ENCODE measurements around the gene ARHGAP44.

Gene ARHGAP44

DNA sequence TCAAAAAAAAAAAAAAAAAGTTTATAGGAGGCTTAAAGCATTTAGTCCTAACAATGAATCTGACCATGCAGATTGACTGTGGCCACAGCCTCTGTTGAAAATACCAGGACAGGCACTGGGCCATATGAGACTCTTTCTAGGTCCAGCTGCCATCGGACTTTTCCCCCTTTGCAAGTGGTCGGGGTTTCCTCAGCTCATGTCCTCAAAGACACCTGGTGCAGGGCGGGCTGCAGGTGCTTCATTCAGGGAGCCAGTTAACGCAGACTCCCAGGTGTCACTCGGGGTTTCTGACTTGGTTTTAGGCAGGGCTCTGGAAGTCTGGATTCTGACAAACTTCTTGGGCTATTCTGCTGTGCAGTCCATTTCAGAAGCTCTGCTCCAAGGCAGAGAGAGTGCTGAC is 207.6 kb downstream of the ARHGAP44 start:
- DNase-seq: no peak

DNA sequence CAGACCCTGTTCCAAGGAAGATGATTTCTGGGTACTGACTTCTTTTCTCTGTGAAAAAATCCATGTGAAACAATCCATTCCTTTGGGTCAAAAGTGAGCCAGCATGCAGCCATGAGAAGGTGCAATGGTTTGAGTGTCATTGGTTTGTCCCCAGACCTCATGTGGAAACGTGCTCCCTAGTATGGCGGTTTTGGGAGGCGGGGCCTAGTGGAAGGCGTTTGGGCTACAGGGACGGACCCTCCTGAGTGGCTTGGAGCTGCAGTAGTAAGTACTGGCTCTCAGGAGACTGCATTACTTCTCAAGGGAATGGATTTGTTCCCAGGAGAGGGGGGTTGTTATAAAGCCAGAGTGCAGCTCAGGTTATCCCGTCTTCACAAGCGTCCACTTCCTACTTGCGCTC is 209.2 kb downstream of the ARHGAP44 start:
- DNase-seq: no peak

DNA sequence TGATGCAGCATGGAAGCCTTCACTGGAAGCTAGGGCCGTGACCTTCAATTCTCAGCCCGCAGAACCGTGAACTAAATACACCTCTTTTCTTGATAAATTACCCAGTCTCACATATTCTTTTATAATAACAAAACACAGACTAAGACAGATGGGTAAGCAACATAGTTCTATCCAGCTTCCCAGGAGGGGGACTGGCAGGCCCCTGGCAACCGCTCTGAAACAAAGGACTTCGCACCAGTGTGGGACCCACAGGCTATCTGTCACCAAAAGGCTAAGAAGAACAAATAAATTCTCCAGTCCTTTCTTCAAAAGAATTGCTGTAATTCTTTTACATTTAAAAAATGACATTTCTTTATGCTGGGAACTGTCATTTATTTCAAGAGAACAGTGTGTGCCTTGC is 209.6 kb downstream of the ARHGAP44 start:
- no peak for DNase-seq

DNA sequence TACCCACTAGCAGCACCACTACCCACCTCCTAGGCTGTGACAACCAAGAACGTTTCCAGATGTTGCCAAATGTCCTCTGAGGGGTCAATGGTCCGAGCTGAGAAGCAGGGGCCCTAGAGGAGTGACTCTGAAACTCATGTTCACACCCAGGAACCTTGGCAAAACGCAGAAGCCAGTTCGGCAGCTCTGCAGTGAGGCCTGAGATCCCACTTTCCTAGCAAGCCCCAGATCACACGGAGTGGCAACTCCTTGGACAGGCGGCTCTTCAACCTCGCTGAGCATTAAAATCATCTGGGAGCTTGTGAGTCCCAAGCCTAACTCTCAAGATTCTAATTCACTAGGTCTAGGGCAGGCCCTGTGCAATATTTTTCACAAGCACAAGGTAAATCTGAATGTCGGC is 211.3 kb downstream of the ARHGAP44 start:
- no peak for DNase-seq

DNA sequence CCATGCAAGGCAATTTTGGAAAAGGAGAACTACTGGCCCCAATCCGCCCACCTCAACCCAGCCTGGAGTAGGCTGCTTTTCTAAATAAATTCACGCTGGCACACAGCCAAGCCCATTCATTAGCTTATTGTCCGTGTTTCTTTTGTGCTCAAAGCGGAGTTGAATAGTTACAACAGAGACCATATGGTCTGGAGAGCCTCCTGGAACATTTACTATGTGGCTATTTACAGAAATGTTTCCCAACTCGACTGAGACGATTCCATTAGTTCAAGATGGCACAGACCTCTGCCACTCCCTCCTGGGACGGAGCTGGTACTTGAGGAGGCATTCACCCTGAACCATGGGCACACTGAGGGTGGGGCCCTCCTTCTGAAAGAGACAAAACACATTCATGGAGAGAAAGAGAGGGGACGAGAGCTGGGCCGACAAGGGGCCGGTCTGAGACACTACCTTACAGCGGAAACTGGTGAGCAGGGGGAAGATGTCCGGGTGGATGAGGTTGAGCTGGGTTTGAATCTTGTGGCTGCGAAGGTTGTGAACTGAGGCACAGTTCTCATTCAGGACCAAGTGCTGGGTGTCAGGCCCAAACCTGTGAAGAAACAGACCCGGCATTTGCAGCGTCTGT is 212.8 kb downstream of the ARHGAP44 start:
- DNase-seq: no peak

DNA sequence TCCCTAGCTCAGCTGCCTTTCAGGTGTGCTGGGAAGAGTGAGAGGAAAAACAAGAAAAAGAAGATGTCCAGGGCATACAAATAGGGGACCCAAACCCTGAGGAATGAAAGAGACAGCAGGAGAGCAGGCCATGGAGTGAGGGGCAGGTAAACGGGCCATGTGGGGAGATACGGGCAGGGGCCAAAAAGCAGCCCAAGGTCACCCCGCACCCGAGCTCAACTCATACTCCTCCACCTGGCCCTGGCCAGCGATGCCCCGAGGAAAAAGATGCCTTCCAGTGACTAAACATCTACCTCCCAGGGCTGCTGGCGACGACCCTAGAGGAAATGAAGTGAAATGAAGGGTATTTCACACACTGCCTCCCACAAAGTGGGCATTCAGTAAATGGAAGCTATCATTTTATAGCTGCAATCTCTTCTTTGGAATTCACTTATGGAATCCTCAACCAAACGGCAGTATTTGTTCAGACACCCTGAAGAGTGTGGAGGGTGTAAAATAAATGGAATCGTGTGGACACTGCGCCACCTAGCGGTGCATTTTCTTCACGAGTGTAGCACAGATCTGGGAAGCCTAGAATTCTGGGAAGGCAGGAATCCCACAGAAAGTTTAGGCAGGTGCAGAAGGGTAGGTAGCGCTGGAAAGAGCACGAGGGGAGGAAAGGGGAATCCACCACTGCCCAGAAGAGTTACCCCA is 213.6 kb downstream of the ARHGAP44 start:
- peak in 1 of 4 experiments; percentile 13 for DNase-seq

DNA sequence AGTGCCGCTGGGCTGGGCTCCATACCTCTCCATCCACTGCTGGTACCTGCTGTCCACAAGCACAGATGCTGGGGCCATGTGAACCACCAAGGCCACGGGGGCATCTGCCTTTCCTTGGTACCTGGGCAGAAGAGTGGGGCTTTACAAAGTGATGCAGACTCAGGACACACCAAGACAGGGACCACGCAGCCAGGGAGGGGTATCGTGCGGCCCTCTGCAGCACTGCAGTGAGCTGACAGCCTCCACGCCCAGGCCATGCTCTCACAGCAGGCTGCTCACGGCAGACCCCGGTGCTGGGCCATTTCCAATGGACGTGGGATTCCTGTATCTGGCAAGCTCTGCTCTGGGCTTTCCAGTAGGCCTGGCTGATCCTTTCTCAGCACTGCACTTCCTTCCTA is 214.2 kb downstream of the ARHGAP44 start:
- no peak for DNase-seq

DNA sequence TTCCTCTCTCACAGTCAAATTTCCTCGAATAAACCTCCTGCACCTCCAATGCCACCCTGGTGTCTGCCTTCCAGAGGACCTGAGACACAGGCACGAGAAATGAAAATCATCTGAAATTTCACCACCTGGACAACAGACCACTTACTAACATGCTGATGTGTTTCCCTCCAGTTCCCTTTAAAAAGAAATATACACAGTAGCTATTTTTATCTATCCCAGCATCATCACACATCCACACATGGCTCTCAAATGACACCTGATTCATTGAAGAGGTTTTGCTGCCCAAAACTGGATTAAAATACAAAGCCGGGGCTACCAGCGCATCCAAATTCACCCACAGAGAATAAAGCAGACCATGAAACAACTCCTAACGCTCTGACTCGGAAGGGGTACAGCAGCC is 214.6 kb downstream of the ARHGAP44 start:
- DNase-seq: no peak

DNA sequence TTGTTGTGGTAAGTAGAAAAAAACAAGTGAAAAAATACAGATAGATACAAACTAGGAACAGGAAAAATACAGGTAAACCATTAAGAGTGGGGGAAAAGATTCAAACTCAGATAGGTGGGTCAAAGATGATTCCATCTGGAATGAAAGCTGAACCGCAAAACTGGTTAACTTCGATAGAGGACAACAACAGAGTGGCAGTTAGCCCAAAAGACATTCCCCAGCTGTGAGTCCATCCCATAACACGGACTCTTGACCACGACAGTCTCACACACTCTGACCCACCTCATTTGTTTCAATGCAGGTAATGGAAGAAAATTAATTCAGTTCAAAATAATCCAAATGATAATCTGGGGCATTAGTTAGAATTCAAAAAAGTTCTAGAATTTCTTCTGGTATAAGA is 215.0 kb downstream of the ARHGAP44 start:
- no peak for DNase-seq

DNA sequence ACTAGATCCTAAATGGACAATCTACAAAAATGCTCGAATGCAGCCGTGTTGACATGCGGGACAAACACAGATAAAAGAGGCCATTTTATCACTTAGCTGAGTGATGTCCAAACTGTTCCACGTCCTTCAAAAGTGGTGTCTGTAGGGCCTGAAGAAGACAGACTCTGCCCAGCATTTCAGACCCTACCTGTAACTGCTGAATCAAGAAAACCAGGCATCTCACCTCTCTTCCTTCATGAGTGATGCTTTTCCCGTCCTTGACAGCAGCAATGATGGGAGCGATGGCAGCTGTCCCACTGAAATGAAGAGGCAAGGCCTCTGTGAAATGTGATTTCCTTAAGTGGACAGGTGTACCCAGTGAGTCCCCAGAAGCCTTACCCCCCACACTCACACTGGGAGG is 216.2 kb downstream of the ARHGAP44 start:
- DNase-seq: no peak

DNA sequence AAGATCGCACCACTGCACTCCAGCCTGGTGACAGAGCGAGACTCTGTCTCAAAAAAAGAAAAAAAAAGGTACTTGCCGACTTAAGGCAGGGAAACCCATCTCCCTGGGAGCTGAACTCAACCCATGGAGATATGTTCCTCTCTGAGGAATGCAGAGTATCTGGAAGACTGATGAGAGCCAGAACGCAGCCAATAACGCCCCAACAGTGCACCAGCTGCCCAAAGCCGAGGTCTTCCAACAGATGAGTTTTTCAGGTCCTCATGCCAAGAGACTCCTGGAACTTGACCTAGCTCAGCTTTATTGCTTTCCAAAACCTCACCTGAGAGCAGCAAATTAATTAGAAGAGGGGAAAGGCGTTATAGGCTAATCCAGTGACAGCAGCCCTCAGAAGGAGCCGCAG is 219.2 kb downstream of the ARHGAP44 start:
- no peak for DNase-seq

DNA sequence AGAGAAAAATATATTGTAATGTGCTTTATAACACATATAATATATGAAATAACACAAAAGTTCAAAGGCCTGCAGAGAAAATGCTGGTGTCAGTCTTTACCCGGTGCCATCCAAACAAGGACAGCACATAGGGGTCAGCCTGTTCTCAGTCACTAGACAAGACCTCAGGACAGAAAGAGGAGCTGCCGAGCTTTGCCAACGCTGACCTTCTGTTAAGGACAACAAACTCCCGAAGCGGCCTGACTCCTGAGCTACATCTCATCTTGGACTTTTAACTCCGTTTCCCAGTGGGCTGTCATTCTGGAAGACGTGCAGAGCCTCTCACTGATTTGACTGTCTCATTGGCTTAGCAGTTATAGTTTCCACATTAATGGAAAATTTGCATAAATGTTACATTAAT is 221.7 kb downstream of the ARHGAP44 start:
- no peak for DNase-seq

DNA sequence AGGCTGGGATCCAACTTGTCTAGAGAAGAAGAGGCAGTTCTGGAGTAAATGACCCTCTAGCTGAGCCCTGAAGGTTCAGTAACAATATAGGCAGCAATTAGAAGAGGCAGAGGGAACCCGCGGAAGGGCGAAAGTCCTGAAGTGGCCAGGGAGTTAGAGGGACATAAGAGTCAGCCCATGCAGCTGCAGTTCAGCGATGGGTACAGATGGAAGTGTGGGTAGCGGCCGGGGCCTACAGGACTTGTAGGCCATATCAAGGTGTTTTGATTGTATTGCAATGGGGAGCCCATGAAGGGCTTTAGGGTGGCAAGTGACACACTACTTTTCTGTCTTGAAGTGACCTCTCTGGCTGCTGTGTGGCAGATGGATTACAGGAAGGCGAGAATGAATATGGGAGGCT is 225.5 kb downstream of the ARHGAP44 start:
- DNase-seq: no peak

DNA sequence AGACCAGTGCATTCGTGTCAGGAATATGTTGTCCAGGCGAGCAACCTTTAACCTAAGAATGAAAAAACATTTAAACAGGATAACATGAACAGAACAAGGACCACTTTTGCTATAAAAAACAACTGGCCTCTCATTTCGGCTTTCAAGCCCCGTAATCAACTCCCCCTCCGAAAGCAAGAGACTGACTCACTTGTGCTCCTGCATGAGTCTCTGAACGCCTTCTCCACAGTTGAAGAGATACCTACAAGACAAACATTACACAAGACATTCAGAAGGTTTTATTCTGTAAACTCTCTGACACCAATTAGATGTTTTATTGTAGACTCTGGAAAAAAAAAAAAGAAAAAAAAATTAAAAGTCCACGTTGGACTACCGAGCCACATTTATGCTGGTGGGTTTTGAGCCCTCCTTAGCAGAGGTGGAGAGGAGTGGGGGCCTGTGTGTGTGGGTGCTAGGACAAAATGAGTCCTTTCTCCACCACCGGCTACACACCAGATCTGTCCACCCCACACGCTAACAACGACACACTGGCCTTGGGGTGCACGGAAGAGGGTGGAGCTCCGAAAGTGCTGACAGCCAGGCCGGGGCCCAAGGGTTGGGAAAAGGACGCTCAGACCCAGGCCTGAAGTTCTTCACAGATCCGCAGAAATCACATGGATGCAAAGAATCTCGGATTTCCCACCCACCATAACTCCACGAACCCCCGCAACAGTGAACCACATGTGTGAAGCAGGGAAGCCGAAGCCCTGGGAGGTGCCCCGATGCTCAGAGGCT is 227.8 kb downstream of the ARHGAP44 start:
- peak in 1 of 4 experiments; percentile 29 for DNase-seq

DNA sequence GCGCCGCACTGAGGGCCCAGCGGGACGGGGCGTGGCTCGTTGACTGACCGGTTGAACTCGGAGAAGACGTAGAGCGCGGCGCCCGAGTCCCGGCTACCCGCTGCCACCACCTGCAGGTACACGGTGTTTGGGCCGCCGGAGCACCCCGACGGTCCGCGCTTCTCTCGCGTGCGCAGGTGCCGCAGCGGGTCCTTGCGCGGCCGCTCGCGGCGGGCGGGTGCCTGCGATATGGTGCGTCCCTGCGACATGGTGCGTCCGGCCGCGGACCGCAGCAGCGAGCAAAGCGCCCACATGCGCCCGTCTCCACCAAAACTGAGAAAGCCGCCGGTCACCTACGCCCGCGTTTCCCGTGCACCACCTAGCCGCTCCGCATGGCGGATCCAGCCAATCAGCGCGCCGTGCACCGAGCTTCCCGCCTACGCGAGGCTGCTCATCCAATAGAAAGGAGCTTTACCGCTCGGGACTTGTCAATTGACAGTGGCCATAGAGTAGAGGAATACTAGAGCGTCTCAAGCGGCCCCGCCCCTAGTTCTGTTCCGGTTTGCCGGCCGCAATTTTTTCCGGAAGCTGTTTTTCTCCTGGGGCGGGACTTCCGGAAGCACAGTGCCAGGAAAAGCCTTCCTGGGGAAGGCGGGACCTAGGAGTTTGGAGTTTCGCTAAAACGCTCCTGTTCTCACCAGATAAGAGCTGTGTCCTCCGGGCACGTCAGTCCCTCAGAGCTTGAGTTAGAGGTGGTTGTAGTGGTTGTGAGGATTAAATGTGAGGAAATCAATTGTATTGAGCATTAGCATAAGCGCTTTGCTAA is 228.6 kb downstream of the ARHGAP44 start, which contains the start of gene ELAC2:
ELAC2 (minus strand) TSS at position 373 of the 805 bp plus-strand sequence; CDS start at position 293, 80 bp downstream.
- DNase-seq: peak; percentile 90 to 96 (median 90)

DNA sequence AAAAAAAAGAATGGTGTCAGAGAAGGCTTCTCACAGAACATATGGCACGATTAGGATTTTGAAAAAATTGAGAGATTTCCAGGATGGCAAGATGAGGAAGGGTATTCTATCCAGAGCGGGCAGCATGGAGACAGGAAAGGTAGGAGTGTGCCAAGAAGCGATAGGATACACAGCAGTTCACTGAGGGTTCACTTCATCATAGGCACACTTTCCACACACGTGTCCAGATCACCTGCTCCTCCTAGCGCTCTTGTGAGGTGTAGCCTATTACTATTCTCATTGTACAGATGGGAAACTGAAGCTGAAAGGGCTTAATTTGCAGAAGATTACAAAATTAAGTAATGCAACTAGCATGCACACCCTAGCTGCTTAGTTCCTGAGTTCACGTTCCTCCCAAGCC is 234.7 kb downstream of the ARHGAP44 start:
- no peak for DNase-seq

DNA sequence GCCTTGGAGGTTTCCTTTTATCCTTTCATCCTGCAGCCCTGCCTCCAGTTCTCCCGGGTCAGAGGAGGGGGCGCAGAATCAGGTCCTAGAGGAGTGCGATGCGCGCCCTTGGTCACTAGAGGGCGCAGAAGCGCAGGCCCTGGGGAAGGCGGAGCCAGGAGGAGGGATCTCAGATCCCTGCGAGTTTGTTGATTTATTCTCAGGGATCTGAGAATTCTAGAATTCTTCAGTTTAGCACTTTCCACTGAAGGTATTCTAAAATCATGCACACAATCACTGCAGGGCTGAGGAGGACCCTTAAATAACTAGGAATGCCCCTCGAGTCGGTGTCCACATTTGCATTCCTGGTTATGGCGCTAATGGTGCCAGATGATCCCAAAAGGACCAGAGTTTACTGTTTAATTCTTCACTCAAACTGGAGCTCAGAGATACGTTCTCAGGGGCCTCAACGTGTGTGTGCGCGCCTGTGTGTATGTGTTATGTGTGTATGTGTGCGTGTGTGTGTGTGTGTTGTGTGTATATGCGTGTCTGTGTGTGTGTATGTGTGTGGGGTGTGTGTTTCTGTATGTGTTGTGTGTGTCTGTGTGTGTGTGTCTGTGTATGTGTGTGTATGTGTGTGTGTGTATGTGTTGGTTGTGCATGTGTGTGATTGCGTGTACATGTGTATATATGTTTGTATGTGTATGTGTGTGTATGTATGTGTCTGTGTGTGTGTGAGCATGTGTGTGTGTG is 235.4 kb downstream of the ARHGAP44 start:
- peak in 3 of 4 experiments; percentile 7 to 50 (median 27) for DNase-seq

DNA sequence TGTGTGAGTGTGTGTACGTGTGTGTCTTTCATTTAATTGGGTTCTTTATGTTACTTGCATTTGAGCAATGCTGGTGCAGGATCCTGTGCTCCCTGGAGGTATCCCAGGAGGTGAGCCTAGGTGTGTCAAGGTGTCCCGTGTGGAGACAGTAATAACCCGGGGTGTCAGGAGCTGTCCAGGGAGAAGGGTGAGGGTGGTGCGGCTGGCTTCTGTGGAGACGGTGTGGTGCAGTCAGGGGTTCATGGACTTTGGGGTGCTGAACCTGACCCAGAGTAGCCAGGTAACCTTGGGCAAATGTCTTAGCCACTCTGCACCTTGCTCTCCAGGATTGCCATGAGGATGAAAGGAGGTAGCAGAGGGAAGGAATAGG is 235.9 kb downstream of the ARHGAP44 start:
- no peak for DNase-seq

DNA sequence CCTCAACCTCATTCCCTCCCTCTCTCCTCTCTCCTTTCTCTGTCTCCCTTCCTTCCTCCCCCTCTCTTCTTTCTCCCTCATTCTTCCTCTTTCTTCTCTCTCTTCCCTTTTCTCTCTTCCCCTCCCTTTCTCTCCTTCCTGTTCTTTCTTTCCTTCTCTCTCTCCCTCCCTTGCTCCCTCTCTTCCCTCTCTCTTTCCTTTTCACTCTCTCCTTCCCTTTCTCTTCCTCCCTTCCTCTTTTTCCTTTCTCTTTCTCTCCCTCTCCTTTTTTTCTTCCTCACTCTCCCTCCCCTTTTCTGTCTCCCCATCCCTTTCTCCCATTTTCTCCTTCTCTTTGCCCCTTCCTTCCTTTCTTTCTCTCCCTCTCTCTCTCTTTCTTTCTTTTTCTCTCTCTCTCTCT is 236.4 kb downstream of the ARHGAP44 start:
- no peak for DNase-seq

DNA sequence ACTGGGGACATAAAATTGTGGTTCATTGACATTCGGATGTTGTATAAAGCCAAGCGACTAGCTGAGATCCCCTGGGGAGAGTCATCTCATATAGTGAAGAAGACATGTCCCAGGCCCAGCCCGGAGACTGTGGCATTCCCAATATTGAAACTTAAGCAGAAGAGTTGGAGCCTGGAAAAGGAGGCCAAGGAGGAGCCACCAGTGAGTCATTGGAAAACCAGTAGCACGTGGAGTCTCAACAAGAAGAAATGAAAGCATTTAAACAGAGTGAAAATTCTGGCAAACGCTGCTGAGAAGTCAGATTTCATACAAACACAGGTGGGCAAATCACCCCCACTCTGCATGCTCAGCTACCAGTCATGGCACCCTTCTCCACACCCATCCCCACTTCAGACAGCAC is 237.9 kb downstream of the ARHGAP44 start:
- DNase-seq: no peak

DNA sequence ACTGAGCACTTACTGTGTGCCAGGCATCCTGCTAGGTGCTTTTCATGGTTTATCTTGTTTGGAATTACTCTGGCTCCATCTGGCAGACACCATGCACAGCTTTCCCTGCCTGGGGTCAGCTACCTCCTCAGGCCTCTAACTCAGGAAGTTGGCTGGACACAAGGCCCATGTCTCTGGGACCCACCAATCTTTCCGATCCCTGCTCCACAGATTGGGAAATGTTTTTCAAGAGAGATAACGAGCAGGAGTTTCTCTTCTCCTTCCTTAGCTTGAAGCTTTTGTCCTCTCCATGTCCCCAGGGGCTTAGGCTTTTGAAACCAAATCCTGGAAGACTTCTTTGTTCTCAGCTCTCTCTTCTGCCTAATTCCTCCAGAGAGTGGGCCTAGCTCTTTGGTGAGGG is 240.0 kb downstream of the ARHGAP44 start:
- no peak for DNase-seq

DNA sequence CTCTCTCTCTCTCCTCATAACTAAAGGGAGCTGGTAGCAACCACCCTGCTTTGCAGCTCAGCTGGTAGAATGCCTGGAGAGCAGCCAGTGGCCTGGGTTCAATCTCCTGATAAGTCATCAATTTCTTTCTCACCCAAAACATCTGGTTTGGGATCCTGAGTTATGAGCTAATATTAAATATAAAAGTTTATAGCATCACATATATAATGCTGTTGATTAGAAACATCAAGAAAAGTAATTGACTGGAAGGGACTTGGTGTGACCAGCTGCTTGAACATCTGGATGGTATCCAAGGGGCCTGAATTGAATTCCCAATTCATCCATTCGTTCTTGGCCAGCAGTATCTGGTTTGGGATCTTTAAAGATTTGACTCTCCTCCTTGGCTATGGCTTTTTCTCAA is 240.8 kb downstream of the ARHGAP44 start:
- DNase-seq: no peak

All from activated CD4-positive, CD25-positive, alpha-beta regulatory T cell (primary cell).